HG03457 (cell line): ENCODE results near the gene ROR2.
"Not testable (repeated sequence)": the region's sequence is repeated elsewhere in the genome, so short reads cannot be mapped to it uniquely, and the experiment has no call there.

Experiments used
- ATAC-seq: cut with Tn5 transposase; IDR thresholded peaks from one replicate; pipeline ENCODE4 v1.9.1; 2021; ENCODE audit warnings: moderate number of reproducible peaks; ENCODE audit not compliant: unreplicated experiment

The ROR2 gene

GRCh38 chr9:91655215-91655614 is 294.8 kb downstream of the ROR2 start:
- ATAC-seq, result no peak

DNA sequence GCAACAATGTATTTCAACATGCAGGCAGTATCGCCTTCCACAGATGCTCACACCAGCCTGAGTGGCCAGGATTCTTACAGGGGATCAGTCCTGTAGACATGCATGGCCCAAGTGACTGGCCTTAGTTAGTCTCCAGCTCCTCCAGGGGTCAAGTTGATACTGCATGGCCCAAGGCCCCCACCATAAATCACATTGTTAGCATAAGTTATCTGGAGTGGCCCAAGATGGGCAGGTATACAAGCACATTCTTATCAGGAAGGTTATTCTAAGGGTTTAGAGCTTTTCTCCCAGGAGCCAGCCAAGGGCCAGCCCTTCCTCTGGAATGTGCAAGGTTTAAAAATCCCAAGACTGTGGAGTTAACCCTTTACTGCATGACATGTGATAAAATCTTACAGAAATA is 295.5 kb downstream of the ROR2 start:
- ATAC-seq, result no peak

DNA sequence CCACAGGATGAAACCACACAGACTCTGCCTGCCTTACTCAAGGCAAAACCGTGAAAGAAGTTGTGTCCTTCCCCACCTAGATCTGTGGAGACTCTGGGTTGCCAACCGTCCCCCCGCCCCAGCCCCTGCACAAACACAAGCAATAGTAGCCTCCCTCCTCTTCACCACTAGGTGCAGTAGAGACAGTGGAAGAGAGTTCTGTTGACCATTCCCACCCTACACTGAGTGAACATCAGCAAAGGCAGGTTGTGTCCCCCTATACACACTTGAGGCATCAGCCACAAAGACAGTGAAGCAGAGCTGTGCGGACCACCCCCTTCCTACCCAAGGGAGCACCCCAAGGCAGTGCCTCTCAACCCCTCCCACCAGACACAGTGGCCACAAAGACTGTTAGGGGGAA is 302.7 kb downstream of the ROR2 start:
- no peak for ATAC-seq

DNA sequence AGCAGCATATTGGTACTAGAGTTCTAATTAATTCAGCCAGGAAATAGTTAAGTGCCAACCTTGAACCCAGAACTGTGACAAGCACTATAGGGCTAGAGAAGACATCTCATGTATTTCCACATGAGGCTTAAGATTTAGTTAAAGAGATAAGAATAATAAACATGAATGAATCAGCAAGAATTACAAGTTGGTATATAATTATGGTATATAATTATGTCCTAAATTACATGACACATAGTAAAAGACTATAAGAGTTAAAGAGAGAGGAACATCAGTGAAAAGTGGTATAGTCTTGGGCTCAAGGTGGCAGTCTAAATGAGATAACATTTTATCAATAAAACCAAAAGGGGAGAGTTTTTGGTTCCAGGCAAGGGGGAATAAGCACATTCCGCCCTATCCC is 303.3 kb downstream of the ROR2 start:
- ATAC-seq, result no peak

GRCh38 chr9:91644433-91644832 is 305.6 kb downstream of the ROR2 start:
- ATAC-seq, result no peak

GRCh38 chr9:91643481-91644077 is 306.4 kb downstream of the ROR2 start:
- no peak for ATAC-seq

DNA sequence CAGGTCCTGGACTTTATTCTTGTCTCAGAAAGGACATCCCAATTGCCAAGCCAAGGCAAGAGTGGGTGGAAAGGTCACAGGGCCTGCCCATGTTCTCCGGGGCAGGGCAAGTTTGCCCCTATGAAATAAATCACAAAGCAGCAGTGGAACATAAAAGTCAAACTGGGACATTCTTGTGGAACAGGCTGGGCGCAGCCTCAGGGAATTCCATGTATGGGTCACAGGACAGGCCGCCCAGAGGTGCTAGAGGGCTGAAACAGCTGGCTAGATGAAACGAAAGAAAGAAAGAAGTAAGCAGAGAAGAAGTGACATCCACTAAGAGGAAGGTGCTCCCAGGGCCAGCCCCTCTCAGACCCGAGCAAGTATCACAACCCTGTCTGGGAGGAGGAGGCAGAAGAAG is 307.3 kb downstream of the ROR2 start:
- ATAC-seq, result no peak

DNA sequence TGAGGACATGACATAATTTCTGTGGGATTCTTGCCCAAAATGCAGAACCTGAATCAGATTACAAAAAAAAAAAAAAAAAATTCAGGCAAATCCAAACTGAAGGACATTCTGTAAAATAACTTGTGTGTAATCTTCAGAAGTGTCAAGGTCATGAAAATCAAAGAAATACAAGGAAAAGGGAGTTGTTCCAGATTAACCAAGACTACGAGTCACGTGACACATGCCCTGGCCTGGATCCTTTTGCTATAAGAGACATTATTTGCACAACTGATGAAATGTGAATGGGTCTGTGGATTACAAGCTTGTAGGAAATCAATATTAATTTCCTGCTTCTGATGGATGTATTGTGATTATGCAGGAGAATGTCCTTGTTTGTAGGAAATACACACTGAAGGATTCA is 309.6 kb downstream of the ROR2 start:
- no peak for ATAC-seq

GRCh38 chr9:91639054-91639453 is 311.0 kb downstream of the ROR2 start:
- no peak for ATAC-seq

DNA sequence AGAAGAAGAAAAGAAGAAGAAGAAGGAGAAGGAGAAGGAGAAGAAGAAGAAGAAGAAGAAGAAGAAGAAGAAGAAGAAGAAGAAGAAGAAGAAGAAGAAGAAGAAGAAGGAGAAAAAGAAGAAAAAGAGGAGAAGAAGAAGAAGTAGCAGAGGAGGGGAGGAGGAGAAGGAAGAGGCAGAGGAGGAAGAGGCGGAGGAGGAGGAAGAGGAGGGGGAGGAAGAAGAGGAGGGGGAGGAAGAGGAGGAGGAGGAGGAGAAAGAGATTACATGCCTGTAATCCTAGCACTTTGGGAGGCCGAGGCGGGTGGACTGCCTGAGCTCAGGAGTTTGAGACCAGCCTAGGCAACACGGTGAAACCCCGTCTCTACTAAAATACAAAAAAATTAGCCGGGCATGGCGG is 315.2 kb downstream of the ROR2 start:
- ATAC-seq, result not testable (repeated sequence)

DNA sequence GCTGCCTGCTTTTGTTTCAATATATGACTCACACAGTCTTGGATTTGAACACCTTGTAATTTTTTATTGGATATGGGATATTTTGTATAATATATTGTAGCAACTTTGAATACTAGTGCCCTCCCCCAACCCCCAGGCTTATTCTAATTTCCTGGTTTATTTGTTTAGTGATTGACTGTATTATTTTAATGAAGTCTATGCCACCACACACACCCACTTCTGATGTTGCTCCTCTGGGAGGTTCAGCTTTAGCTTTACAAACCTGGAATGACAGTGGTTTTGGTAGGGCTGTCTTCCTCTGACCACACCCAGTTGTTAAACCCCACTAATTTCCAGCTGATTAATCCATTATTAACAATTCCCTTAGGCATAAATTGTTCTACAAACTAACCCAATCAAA is 320.3 kb downstream of the ROR2 start:
- ATAC-seq, result no peak

- ATAC-seq, result no peak
Observed at GRCh38 chr9:91628892-91629291, 321.1 kb downstream of the ROR2 start.

GRCh38 chr9:91625331-91625730 is 324.7 kb downstream of the ROR2 start:
- no peak for ATAC-seq

GRCh38 chr9:91623004-91623403 is 327.0 kb downstream of the ROR2 start:
- ATAC-seq, result no peak

DNA sequence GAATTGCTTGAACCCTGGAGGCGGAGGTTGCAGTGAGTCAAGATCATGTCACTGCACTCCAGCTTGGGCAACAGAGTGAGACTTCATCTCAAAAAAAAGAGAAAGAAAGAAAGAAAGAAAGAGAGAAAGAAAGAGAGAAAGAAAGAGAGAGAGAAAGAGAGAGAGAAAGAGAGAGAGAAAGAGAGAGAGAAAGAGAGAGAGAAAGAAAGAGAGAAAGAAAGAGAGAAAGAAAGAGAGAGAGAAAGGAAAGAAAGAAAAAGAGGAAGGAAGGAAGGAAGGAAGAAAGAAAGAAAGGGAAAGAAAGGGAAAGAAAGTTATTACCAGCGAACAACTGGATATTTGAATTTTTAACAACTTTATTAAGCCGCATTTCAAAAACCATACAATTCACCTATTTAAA is 327.9 kb downstream of the ROR2 start:
- ATAC-seq, result not testable (repeated sequence)

GRCh38 chr9:91614044-91614443 is 336.0 kb downstream of the ROR2 start:
- not testable (repeated sequence) for ATAC-seq

- ATAC-seq, result no peak
Observed at GRCh38 chr9:91611582-91611981, 338.4 kb downstream of the ROR2 start.

DNA sequence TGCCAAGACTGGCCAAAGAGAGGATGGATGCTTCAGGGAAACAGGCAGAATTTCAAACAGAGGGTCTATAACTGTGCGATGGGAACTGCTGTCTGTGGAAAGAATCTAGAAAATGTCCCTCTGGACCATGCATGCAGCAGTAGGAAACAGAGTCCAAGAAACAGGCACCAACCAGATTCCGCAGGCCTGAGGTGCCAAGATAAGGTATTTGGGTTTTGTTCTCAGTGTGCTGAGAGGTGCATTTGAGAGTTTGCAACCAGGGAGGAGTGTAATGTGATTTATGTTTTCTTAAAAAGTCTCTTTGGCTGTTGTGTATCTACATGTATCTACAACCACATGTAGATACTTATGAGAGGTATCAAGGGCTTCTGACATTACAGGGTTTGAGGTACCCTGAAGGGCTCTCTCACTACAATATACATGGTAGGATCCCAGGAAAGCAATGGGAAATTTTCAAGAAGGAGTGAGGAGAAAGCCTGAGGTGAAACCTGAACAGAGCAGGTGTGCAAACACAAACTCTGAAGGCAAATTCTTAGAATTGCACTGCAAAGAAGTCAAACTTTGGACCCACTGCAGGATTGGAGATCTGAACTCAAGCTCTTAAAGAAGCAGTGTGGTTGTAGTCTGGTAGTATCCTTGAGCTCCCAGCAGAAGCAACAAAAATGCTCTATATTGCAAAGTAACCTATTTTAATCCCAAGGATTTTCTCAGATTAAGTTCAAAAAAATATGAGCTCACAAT is 343.6 kb downstream of the ROR2 start:
- no peak for ATAC-seq

- ATAC-seq, result no peak
Observed at GRCh38 chr9:91604451-91605179, 345.4 kb downstream of the ROR2 start.

- no peak for ATAC-seq
Observed at GRCh38 chr9:91603932-91604331, 346.1 kb downstream of the ROR2 start.

DNA sequence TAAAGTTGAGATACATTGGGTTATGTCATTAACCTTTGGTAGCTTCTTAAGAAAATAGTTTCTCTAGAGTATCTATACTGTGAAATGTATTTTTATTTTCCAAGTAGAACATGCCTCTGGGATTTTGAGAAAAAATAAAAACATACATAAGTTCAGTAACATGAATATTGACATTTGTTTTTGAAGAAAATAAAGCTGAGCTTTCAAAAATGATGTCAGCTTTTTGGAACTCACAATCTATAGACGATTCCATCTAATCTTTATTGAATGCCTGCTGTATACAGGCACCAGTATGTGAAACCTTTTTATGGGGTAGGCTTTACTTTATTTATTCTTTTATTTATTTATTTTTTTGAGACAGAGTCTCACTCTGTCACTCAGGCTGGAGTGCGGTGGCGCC is 350.5 kb downstream of the ROR2 start:
- ATAC-seq, result no peak

DNA sequence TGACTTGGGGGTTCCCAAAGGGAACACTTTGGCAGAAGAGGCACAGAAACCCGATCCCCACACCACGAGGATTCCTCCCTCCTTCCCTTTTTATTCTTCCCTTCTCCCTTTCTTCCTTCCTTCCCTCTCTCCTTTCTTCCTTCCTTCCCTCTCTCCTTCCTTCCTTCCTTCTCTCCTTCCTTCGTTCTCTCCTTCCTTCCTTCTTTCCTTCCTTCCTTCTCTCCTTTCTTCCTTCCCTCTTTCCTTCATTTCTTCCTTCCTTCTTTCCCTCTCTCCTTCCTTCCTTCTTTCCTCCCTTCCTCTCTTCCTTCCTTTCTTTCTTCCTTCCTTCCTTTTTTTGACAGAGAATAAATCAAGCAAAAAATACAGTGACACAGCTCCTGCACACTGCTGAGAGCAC is 358.4 kb downstream of the ROR2 start:
- no peak for ATAC-seq
